H9 (cell line): Measurements from ENCODE around the gene BMP5. TPM values are rescaled to one million over a fixed set of nuclear protein-coding genes. Genes with fewer than 3 reads are reported as not detected.

Source experiments
- DNase-seq: peaks from one replicate; pipeline ENCODE4 v3.0.0-alpha.2; 2017
- H2AFZ ChIP-seq: one replicate; pipeline ENCODE4 v1.6.1; 2013; ENCODE audit warnings: mild to moderate bottlenecking, low read length, control low read depth, moderate library complexity
- H2AK5ac ChIP-seq: 2 replicates; pipeline ENCODE4 v1.6.1; 2013; ENCODE audit warnings: low read length, control low read depth, mixed read lengths; ENCODE audit not compliant: insufficient read length
- H2BK120ac ChIP-seq: one replicate; pipeline ENCODE4 v1.6.1; 2013; ENCODE audit warnings: low read depth, mild to moderate bottlenecking, low read length, control low read depth, inconsistent platforms; ENCODE audit not compliant: poor library complexity, severe bottlenecking
- H2BK12ac ChIP-seq: 2 replicates; pipeline ENCODE4 v1.6.1; 2013; ENCODE audit warnings: low read length, control low read depth, mixed read lengths, low read depth; ENCODE audit not compliant: insufficient read length
- H2BK15ac ChIP-seq: 2 replicates; pipeline ENCODE4 v1.6.1; 2013; ENCODE audit warnings: low read depth, low read length, control low read depth
- H2BK20ac ChIP-seq: one replicate; pipeline ENCODE4 v1.6.1; 2013; ENCODE audit warnings: low read depth, mild to moderate bottlenecking, low read length, control low read depth, inconsistent platforms; ENCODE audit not compliant: poor library complexity, severe bottlenecking
- H2BK5ac ChIP-seq: 2 replicates; pipeline ENCODE4 v1.6.1; 2013; ENCODE audit warnings: low read length, control low read depth, mixed read lengths; ENCODE audit not compliant: insufficient read length
- H3K14ac ChIP-seq: 2 replicates; pipeline ENCODE4 v1.6.1; 2013; ENCODE audit warnings: low read length, control low read depth; ENCODE audit not compliant: insufficient read depth
- H3K18ac ChIP-seq: 2 replicates; pipeline ENCODE4 v1.6.1; 2013; ENCODE audit warnings: low read depth, mild to moderate bottlenecking, mixed read lengths, low read length, control low read depth; ENCODE audit not compliant: insufficient read length
- H3K23ac ChIP-seq: 2 replicates; pipeline ENCODE4 v1.6.1; 2013; ENCODE audit warnings: low read length, control low read depth, mixed read lengths, low read depth; ENCODE audit not compliant: insufficient read length
- H3K23me2 ChIP-seq: 2 replicates; pipeline ENCODE4 v1.6.1; 2013; ENCODE audit warnings: low read depth, mild to moderate bottlenecking, mixed read lengths, low read length, control low read depth; ENCODE audit not compliant: insufficient read length, poor library complexity, severe bottlenecking
- H3K27ac ChIP-seq: 2 replicates; pipeline ENCODE4 v1.5.1; 2013; ENCODE audit warnings: low read length, control low read depth, mixed read lengths, low read depth; ENCODE audit not compliant: insufficient read length
- H3K27me3 ChIP-seq: 2 replicates; pipeline ENCODE4 v1.6.1; 2013; ENCODE audit warnings: low read length, control low read depth, inconsistent platforms; ENCODE audit not compliant: insufficient read depth
- H3K4ac ChIP-seq: 2 replicates; pipeline ENCODE4 v1.6.1; 2013; ENCODE audit warnings: low read depth, mild to moderate bottlenecking, control low read depth, inconsistent platforms, low read length, moderate library complexity
- H3K4me1 ChIP-seq: 2 replicates; pipeline ENCODE4 v1.6.1; 2013; ENCODE audit warnings: low read length, control low read depth, inconsistent platforms; ENCODE audit not compliant: insufficient read depth
- H3K4me2 ChIP-seq: 2 replicates; pipeline ENCODE4 v1.6.1; 2013; ENCODE audit warnings: low read length, control low read depth, mixed read lengths; ENCODE audit not compliant: insufficient read length, insufficient read depth
- H3K56ac ChIP-seq: 2 replicates; pipeline ENCODE4 v1.6.1; 2013; ENCODE audit warnings: low read depth, mild to moderate bottlenecking, mixed read lengths, low read length, control low read depth; ENCODE audit not compliant: insufficient read length
- H3K79me1 ChIP-seq: 2 replicates; pipeline ENCODE4 v1.6.1; 2013; ENCODE audit warnings: low read depth, mild to moderate bottlenecking, moderate library complexity, low read length, control low read depth, inconsistent platforms; ENCODE audit not compliant: insufficient read depth, poor library complexity, severe bottlenecking
- H3K79me2 ChIP-seq: 2 replicates; pipeline ENCODE4 v1.6.1; 2013; ENCODE audit warnings: low read length, control low read depth, inconsistent platforms; ENCODE audit not compliant: insufficient read depth
- H3K9ac ChIP-seq: 2 replicates; pipeline ENCODE4 v1.6.1; 2013; ENCODE audit warnings: low read length, control low read depth, mixed read lengths; ENCODE audit not compliant: insufficient read length; ENCODE audit errors: extremely low read depth
- H3K9me3 ChIP-seq: one replicate; pipeline ENCODE4 v1.6.1; 2013; ENCODE audit warnings: low read depth, low read length, inconsistent platforms; ENCODE audit not compliant: control insufficient read depth
- H3T11ph ChIP-seq: one replicate; pipeline ENCODE4 v1.6.1; 2013; ENCODE audit warnings: mild to moderate bottlenecking, low read length, control low read depth, inconsistent platforms
- H4K20me1 ChIP-seq: one replicate; pipeline ENCODE4 v1.6.1; 2013; ENCODE audit not compliant: control insufficient read depth, insufficient read length, insufficient read depth
- H4K5ac ChIP-seq: 2 replicates; pipeline ENCODE4 v1.6.1; 2013; ENCODE audit warnings: low read depth, mild to moderate bottlenecking, mixed read lengths, low read length, control low read depth; ENCODE audit not compliant: insufficient read length
- H4K8ac ChIP-seq: replicated peaks from 2 replicates; pipeline ENCODE4 v1.6.1; 2013; ENCODE audit warnings: low read length, control low read depth, mixed read lengths, low read depth; ENCODE audit not compliant: insufficient read length
- H4K91ac ChIP-seq: 2 replicates; pipeline ENCODE4 v1.6.1; 2013; ENCODE audit warnings: low read depth, mild to moderate bottlenecking, moderate library complexity, mixed read lengths, low read length, control low read depth; ENCODE audit not compliant: insufficient read length
- H3K27ac Mint-ChIP-seq, 3 experiments: 2 replicates in 2 of 3; 3 replicates in 1 of 3; pipeline ENCODE4 v1.8.0; 2020 to 2021; ENCODE audit warnings: mixed read lengths in 3 of 3, mild to moderate bottlenecking in 1 of 3, moderate library complexity in 1 of 3
- H3K27me3 Mint-ChIP-seq: 2 replicates; pipeline ENCODE4 v1.8.0; 2021; ENCODE audit warnings: low read depth, mild to moderate bottlenecking, moderate library complexity, mixed read lengths
- H3K36me3 Mint-ChIP-seq, 3 experiments: 2 replicates in 2 of 3; 3 replicates in 1 of 3; pipeline ENCODE4 v1.8.0; 2020 to 2021; ENCODE audit warnings: low read depth in 3 of 3, mixed read lengths in 3 of 3; ENCODE audit not compliant: insufficient read depth in 1 of 3
- H3K4me1 Mint-ChIP-seq, 2 experiments: 2 replicates each; pipeline ENCODE4 v1.8.0; 2020; ENCODE audit warnings: mixed read lengths in 2 of 2
- H3K4me3 Mint-ChIP-seq, 2 experiments: 2 replicates in 1 of 2; 3 replicates in 1 of 2; pipeline ENCODE4 v1.8.0; 2020 to 2021; ENCODE audit warnings: mild to moderate bottlenecking in 2 of 2, mixed read lengths in 2 of 2, moderate library complexity in 1 of 2
- H3K9me3 Mint-ChIP-seq, 2 experiments: 2 replicates in 1 of 2; 3 replicates in 1 of 2; pipeline ENCODE4 v1.8.0; 2020; ENCODE audit warnings: mild to moderate bottlenecking in 2 of 2, mixed read lengths in 2 of 2, moderate library complexity in 1 of 2
- CTCF ChIP-seq: fragments of 200-600 bp; sonication (generic); conservative IDR thresholded peaks from 3 replicates; pipeline ENCODE4 v1.8.0; 2021; ENCODE audit warnings: antibody characterized with exemption, mild to moderate bottlenecking
- WGBS: extraction: QIAGEN DNeasy Blood & Tissue Kit; methylation state at CpG from one replicate; pipeline ENCODE4 v1.1.7; 2013; ENCODE audit warnings: missing lambda C conversion rate, low lambda C conversion rate, mixed read lengths; ENCODE audit not compliant: insufficient read length; ENCODE audit errors: extremely low coverage; 5-methylcytosine and 5-hydroxymethylcytosine counted together
- total RNA-seq: library from RNA; stranded (reverse); gene quantifications from 2 replicates; pipeline ENCODE4 v1.2.1, GENCODE V29; 2021

The BMP5 gene
- total RNA-seq, 1 experiment from 2014 or later: not detected

- H2BK5ac ChIP-seq: no peak overlapping the region
- H3K4me2 ChIP-seq: no peak overlapping the region
- H4K20me1 ChIP-seq: no peaks in the 10 kb centered on the region
- no peak overlapping the region for H4K5ac ChIP-seq
- H2AFZ ChIP-seq: no peak overlapping the region
- no peak overlapping the region for H3K27ac ChIP-seq
- no peak overlapping the region for H3K4ac ChIP-seq
- no peak overlapping the region; a peak in 3 of 7 replicates for H3K27ac Mint-ChIP-seq
- no peak overlapping the region for H3K14ac ChIP-seq
- no peak overlapping the region for H2BK15ac ChIP-seq
- H3K23ac ChIP-seq: no peak overlapping the region
- H2BK120ac ChIP-seq: no peak overlapping the region
- H4K8ac ChIP-seq: no peak overlapping the region
- no peaks in the 10 kb centered on the region for H3K79me2 ChIP-seq
- H3K9me3 ChIP-seq: no peaks in the 10 kb centered on the region
- no peak overlapping the region for H3K4me3 Mint-ChIP-seq
- no peak overlapping the region for H4K91ac ChIP-seq
- no peaks in the 10 kb centered on the region for H3K27me3 ChIP-seq
- peaks cover 12% of the 10 kb centered on the region in 2 experiments for H3K4me1 Mint-ChIP-seq
- H3K36me3 Mint-ChIP-seq: no peaks in the 10 kb centered on the region
- H3K56ac ChIP-seq: no peak overlapping the region
- no peaks in the 10 kb centered on the region for H3K27me3 Mint-ChIP-seq
- no peak overlapping the region for H2BK12ac ChIP-seq
- no peak overlapping the region for H3K9ac ChIP-seq
- DNase-seq: no peak
- H3K79me1 ChIP-seq: no peaks in the 10 kb centered on the region
- no peaks in the 10 kb centered on the region for H3K23me2 ChIP-seq
- no peaks in the 10 kb centered on the region for H3K4me1 ChIP-seq
- no peak overlapping the region for H3T11ph ChIP-seq
- H2AK5ac ChIP-seq: no peak overlapping the region
- H2BK20ac ChIP-seq: no peak overlapping the region
- H3K18ac ChIP-seq: no peak overlapping the region
- no peaks in the 10 kb centered on the region for H3K9me3 Mint-ChIP-seq
- no CpG with 5 or more reads among the region's 5 CpGs for WGBS
- TF ChIP-seq CTCF: no peak
These were observed 100.9 kb downstream of the BMP5 start for GRCh38 chr6:55774286-55775028.
